GM23338 (cell line): Measurements from ENCODE around the gene PCP4. TPM values are rescaled to one million over a fixed set of nuclear protein-coding genes. Genes with fewer than 3 reads are reported as not detected.

Experiments
- polyA plus RNA-seq: library from polyadenylated mRNA; unstranded; fragments of >200 nt; fragmentation: Nextera tagmentation; extraction: Ambion mirVana; gene quantifications from 2 replicates; pipeline ENCODE4 v1.2.1, GENCODE V29; 2016
- total RNA-seq: library from RNA; depleted of rRNA; stranded (reverse); fragments of >200 nt; shearing (Covaris generic); gene quantifications from 2 replicates; pipeline ENCODE4 v1.2.3, GENCODE V29; 2014; rRNA removed

PCP4 gene
- total and polyA plus RNA-seq, 2 experiments from 2014 or later: 7.3 TPM; not detected in 1

Other genes starting within 250 kb of the PCP4 start
- 4.2 and 10.1 TPM in 2 replicates for gene IGSF5, start 122.3 kb upstream of the PCP4 start, total RNA-seq
- gene IGSF5, start 122.3 kb upstream of the PCP4 start, polyA plus RNA-seq: 3.8 and 4.4 TPM in 2 replicates